GM21737 (cell line): Measurements from ENCODE around the gene HDAC2.
A peak's percentile ranks its signal among the peaks of the same experiment; 100 is the strongest.
"Not testable (repeated sequence)": the region's sequence is repeated elsewhere in the genome, so short reads cannot be mapped to it uniquely, and the experiment has no call there.

Source experiments
- ATAC-seq: cut with Tn5 transposase; IDR thresholded peaks from one replicate; pipeline ENCODE4 v1.9.1; 2021; ENCODE audit warnings: mild to moderate bottlenecking, moderate library complexity; ENCODE audit not compliant: unreplicated experiment

Gene HDAC2

GRCh38 chr6:113920663-113921267 lies 50.2 kb downstream of the HDAC2 start:
- ATAC-seq: peak; percentile 81

- ATAC-seq: not testable (repeated sequence)
These were observed 60.7 kb downstream of the HDAC2 start for GRCh38 chr6:113910285-113910684.

- ATAC-seq: no peak
These were observed 61.6 kb downstream of the HDAC2 start for GRCh38 chr6:113909224-113909856.

- ATAC-seq: no peak
These were observed 62.1 kb downstream of the HDAC2 start for GRCh38 chr6:113908801-113909200.

GRCh38 chr6:113907102-113907815 lies 63.7 kb downstream of the HDAC2 start:
- ATAC-seq: no peak

- no peak for ATAC-seq
These were observed 67.2 kb downstream of the HDAC2 start for GRCh38 chr6:113903666-113904330.

GRCh38 chr6:113901482-113901881 lies 69.5 kb downstream of the HDAC2 start:
- ATAC-seq: no peak

GRCh38 chr6:113894712-113895674 lies 76.0 kb downstream of the HDAC2 start:
- no peak for ATAC-seq

GRCh38 chr6:113893866-113894265 lies 77.1 kb downstream of the HDAC2 start:
- ATAC-seq: no peak

- ATAC-seq: no peak
These were observed 77.5 kb downstream of the HDAC2 start for GRCh38 chr6:113893451-113893850.

- no peak for ATAC-seq
These were observed 81.9 kb downstream of the HDAC2 start for GRCh38 chr6:113888956-113889630.

- no peak for ATAC-seq
These were observed 82.5 kb downstream of the HDAC2 start for GRCh38 chr6:113888493-113888892.

GRCh38 chr6:113886512-113886911 lies 84.4 kb downstream of the HDAC2 start:
- no peak for ATAC-seq

GRCh38 chr6:113884011-113884410 lies 86.9 kb downstream of the HDAC2 start:
- no peak for ATAC-seq
